Activated T-cell treated with anti-CD3 and anti-CD28 coated beads for 48 hours (primary cell): ENCODE measurements around the gene MAPK11.

Experiments
- DNase-seq: peaks from one replicate; pipeline ENCODE4 v3.0.0-alpha.2; 2020; ENCODE audit warnings: low read depth

MAPK11 gene

DNA sequence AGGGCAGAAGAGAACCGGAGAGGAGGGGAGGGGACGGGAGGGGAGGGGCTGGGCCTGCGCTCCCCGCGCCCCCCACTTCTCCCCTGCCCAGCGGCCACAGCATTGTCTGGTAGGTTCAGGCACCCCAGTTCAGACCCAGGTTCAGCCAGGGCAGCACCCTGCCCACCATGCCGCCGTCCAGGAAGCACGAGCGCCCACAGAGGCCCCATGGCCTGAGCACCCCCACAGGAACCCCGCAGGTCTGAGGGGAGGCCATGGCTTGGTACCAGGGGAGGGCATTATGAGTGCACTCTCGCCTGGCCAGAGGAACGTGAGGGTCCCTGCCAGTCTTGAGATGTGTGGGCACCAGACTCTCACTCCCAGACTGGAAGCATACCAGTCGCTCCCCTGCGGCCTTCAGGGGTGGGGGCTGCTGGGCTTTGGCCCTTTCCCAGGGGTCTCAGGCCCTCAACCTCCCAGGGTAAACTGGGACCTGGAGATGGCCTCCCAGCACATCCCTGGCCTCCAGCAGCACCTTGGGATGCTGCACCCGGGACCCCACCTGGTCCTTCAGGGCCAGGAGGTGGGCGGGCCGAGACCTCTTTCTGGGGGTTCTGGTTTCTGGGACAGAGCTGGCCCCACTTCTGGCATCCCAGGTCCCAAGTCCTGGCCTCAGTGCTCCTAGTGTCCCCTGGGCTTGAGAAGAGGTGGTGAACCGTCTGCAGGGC is 37.9 kb upstream of the MAPK11 start:
- no peak for DNase-seq

DNA sequence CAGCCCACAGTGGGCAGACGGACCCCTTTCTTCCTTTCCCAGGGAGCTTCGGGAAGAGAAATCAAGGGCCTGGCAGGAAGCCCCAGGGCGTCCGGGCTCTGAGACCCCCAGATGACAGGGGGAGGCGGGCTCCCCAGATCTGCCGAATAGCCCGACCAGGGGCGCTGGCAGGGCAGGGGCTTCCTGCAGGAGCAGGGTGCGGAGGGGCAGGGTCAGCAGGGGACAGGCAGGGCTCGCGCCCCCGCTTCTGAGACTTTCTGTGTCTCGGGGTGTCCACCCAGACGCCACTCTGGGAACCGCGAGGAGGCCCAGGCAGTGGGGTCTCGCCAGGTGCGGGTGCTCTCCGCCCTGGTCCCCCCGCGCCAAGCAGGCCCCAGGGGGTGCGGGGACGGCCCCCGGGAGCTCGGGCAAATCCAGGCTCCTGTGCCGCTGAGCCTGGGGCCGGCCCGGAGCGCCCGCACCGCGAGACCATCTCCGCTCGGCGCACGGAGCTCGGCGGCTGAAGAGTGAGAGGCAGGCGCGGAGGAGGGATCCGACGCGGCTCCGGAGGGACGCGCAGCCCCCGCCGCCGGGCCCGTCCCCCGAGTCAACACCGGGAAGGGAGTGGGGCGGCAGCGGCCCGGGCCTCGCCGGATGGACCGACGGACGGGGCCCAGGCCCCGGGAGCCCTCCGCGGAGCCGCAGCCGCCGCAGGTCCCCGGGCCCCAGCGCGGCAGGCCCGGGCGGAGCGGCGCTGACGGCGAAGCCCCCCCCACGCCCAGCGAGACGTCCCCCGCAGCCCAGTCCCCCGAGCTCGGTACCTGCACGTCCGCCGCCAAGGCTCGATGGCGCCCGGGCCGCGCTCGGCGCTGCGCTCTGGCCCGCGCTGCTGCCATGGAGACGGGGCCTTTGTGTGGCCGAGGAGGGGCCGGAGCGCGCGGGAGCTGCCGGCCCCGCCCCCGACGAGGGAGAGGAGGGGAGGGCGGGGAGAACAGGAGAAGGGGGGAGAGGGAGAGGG is 36.9 kb upstream of the MAPK11 start, which contains the start of gene PLXNB2:
Gene PLXNB2 (minus strand): TSS at position 894 of the 997 bp plus-strand sequence. CDS start 17,062 bp downstream, outside the sequence.
- DNase-seq, result peak; percentile 24

DNA sequence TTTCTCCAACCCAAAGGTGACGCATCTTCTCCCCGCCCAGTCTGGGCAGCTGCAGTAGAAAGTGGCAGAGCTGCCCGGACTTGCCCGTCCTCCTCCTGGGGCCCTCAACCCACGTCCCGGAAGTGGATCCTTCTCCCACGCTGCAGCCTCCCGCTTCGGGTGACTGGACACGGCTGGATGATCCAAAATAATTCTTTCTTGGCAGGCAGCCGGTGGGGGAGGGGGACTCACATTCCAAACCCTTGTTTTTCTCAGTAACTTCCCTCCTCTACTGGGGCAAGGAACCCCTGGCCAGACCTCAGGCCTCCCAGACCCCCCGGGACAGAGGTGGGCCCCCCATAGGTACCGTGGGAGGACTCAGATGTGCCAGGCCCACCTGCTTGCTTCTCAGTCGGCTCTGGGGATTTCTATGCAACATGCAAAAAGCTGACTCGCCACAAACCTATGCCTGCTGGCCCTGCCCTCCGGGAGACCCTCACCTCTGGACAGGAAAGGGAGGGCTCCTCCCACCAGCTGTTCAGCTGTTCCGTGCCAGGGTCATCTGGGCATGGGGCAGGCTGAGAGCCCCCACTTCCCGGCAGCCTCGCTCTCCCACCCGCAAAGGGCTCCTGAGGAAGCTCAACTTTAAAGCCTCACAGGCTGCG is 35.9 kb upstream of the MAPK11 start:
- DNase-seq, result no peak

DNA sequence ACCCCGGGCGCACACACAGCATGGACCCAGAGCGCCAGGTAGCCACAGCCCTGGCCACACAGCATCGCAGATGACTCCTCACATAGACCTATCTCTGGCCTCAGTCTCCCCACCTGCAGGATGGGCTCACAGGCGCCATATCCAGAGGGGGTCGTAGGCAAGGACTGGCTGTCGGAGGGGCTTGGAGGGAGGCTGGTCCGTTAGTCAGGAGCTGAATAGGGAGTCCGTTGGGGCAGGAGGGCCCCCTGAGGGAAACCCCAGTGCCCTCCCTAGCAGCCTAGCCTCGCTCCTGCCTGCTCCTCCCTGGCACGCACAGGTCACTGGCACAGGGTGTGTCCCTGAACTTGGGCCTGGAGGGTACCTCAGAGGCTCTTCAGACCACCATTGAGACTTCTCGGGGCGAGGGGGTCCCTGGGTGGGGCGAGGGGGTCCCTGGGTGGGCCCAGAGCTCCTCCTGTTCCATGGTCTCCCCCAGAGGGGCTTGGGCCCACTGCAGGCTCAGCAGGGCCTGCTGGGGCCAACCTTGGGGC is 35.3 kb upstream of the MAPK11 start:
- DNase-seq, result no peak

DNA sequence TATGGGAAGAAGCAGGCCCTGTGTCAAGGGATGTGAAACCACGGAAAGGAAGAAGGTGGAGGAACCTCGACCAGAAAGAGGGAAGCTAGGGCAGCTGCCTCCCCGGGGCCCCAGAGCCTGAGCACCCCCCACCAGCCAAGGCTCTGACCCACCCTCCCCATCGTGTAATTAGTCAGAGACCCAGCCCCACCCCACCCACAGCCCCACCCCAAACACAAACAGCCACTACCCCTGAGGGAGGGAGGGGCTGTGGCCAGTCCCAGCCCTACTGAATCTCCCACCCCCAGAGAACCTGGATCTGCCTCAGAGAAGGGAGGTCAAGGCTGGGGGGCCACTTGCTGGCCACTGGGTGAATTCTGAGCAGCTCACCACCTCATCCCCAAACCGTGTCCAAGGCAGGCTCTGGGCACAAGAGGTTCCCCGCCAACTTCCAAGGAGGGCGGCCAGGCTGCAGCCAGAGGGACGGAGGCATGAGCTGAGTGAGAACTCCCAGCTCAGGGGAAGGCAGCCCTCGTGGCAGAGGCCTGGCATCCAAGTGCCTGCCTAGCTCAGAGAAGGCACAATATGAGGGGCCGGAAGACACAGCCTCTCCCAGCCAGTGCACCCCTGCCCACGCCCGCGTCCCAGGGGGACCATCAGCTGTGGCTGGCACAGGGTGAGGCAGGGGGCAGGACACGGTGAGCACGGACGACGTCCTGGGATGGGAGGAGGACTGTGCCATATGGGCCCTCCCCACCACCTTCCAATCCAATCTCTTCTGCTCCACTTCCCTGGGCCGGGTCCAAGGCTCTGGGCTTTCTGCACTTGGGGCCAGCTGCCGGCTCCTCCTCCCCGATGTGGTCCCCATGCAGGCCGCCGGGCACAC is 34.6 kb upstream of the MAPK11 start:
- no peak for DNase-seq

DNA sequence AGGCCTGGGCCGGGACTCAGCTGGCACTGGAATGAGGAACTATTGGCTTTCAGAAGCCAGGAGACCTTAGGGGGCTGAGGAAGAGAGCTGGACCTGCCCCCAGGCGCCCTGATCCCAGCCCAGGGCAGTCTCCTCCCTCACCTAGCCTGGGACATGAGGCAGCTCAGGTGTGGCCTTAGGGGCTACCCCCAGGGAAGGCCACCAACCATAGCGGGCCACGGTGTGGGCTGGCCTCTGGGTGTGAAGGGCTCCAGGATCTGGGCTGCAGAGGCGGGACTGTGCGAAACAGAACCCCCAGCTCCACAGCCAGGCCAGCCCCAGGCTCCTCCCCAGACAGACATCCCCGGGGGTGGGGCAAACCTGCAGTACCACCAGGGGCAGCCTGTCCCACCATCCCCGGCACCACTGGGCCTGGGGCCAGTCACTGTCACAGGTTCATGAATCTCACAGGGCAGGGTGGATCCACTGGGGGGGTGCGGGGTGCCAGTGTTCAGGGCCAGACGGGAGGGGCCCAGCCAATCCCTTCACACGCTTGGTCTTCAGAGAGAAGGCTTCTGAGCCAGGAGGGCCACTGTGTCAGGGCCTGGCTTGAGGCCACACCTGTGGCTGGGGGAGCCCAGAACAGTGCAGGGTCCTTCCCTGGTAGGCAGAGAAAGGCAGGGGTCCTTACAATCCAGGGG is 33.8 kb upstream of the MAPK11 start:
- DNase-seq, result no peak

DNA sequence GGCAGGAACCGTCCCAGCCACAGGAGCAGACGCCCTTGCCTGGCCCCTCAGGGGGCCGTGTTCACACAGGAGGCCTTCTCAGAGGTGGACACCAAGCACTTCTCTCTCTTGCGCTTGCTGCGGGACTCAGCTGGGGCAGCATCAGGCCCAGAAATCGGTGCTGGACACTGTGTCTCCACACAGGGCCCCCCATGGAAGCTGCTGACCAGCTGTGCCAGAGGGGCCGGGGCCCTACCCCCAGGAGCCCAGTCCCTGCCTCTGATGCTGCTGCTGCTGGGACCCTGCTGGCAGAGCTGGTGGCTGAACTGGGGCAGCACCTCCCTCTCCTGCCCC is 33.3 kb upstream of the MAPK11 start:
- no peak for DNase-seq

DNA sequence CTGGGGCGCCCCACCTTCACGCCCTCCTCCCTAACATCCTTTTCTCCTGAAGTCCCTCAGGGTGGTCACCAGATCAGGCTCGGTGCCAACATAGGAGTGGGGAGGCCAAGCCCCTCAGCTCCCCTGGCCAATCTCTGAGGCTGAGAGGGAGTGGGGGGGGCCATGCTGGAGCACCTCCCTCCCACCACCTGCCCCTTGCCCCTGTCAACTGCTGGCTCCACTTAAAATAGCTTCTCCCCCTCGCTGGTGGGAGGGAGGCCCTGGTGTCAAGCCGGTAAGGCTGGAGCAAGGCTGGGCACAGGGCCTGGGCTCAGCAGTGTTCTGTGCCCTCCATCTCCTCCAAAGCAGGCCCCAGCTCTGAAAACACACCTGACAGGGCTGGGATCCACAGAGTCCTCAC is 32.4 kb upstream of the MAPK11 start:
- DNase-seq, result no peak

DNA sequence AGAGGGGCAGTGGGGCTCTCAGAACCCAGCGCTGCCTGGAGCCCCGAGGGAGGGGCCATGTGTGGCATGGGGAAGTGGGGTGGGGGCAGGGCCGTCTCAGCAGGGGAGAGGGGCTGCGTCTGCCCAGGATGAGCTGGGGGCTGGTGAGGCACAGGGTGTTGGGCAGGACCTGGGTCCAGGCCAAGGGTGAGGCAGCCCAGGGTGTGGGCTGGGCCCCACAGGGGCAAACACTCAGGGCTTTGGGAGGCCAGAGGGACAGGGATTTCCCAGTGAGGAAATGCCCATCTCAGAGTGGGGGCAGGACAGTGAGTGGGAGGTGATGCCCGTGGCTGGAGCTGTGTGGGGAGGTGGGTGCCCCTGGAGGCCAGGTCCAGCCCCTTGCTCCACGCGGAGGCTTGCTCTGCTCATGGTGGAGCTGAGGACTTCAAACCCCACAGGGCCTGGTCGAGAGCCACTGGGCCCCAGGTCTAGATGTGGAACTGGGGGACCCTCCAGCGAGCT is 31.9 kb upstream of the MAPK11 start:
- DNase-seq, result no peak

DNA sequence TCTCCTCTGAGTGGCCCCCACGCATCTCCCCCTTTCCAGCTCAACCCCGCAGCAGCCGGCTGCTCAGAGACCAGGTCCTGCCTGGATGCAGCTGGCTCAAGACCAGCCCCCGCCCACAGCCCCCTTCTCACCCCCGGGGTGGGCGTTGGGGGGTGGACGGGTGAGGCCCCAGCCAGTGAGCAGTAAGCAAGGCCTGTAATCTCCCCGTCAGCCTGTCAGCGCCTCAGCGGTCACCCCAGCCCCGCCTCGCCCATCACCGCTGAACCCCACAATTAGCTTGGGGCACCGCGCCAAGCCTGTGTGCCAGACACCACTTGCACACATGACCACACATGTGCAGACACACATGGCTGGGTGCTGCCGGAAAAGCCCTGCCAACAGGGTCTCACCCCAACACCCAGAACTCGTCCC is 31.4 kb upstream of the MAPK11 start:
- no peak for DNase-seq

DNA sequence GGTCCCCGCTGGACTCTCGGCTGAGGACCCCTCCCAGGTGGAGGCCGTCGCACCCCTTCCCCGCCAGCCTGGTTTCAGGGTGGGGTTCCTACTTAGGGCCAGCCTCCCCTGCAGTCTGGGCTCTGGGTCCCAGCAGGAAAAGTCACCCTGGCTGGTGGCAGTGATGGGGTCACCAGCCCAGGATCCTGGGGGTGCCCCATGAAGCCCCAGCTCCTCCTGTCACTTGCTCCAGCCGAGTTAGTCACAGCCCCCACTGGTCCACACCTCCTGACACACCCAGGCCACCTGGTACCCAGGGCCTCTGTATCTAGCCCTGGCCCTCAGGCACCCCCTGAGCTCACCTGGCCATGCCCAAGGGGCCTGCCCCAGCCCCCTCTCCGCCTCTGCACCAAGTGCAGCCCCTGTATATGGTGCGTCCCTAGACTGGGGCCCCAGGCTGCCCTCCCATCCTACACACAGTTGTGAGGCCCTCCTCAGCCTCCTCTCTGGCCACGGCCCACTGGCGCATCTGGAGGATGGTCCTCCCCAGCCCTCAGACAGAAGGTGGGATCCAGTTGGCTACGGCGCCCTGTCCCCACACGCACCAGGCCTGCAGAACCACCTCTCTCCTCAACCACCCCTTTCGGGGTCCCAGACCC is 30.6 kb upstream of the MAPK11 start:
- no peak for DNase-seq

DNA sequence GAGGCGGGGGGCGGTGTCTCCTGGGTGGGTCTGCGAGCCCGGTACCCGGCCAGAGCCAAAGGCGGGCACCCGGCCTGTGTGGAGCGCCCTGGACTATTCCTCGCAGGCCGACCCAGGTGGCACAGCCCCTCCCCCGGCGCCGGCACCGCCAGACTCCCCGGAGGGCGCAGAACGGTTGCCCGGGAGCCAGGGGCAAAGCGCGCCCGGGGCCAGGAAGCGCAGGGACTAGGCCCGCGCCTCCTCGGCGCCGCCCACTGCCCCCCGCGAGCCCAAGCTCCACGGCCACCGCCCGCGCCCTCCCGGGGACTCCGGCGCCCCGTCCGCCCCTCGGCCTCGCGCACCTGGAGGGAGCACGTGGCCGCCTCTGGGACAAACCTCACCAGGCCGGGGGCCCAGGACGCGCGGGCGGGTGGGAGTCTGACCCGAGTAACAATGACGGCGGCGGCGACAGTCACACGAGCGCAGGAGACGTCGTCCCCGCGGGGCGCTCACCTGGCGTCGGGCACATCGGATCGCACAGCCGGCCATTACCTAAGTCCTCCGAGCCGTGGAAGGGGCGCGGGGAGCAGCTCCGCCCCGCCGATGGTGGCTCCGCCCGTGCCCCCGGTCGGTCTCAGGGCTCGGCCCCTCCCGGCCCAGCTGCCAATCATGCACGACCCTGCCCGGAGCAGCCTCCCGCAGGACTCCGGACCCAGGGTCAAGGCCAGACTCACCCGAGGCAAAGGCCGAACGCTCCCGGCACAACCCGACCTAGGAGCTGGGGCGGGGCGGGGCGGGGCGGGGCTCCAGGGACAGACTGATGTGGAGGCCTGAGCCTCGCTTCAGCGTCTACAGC is 29.8 kb upstream of the MAPK11 start:
- DNase-seq, result no peak

DNA sequence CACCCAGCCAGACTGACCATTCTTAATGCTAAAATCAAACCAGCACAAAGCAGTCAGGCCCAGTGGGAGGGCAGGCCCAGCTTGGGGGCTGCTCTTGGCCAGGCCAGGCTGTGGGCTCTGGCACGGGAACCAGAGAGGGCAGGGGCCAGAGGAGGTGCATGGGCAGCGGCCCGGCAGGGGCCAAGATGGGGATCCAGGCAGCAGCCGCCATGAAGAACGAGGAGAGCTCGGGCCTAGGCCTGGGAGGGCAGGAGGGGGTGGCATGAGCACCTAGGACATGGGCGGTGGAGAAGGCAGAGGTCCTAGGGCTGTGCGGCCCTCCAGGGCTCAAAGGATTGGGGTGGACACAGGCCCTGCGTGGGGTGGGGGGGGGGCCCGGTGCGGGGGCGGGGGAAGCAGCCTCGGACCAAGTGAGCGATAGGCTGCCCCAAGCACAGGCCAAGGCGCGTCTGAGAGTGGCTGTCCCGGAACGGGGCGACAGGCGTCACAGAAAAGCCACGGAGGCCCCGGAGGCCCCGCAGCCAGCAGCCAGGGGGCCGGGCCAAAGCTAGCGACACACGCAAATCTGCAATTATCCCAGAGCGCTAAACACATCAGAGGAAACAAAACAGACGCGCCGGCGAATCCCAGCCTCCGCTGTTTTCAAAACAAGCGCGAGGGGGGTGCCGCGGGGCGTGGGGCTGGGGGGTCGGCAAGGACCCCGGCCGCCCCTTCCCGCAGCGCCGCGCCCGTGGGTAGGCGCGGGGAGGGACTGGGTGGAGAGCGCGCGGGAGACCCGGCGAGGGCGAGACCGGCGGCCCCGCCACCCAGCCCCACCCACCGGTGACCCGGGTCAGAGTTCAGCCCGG is 29.0 kb upstream of the MAPK11 start:
- DNase-seq, result no peak

DNA sequence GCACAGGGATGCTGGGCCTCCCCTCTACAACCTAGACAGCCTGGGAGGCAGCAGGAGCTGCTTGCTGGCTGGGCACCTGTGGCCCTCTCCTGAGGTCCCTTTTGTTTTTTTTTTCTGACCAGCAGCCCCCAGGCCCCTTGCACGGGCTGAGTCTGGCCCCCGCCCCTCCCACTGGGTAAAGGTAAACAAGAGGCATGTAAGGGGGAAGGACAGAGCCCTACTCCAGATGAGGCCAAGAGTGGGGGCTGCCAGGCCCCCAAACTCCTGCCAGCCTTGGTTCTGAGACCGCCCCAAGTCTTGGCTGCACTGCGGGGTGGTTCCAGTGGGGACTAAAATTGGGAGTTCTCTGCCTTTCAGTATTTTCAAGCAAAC is 28.1 kb upstream of the MAPK11 start:
- DNase-seq, result no peak

DNA sequence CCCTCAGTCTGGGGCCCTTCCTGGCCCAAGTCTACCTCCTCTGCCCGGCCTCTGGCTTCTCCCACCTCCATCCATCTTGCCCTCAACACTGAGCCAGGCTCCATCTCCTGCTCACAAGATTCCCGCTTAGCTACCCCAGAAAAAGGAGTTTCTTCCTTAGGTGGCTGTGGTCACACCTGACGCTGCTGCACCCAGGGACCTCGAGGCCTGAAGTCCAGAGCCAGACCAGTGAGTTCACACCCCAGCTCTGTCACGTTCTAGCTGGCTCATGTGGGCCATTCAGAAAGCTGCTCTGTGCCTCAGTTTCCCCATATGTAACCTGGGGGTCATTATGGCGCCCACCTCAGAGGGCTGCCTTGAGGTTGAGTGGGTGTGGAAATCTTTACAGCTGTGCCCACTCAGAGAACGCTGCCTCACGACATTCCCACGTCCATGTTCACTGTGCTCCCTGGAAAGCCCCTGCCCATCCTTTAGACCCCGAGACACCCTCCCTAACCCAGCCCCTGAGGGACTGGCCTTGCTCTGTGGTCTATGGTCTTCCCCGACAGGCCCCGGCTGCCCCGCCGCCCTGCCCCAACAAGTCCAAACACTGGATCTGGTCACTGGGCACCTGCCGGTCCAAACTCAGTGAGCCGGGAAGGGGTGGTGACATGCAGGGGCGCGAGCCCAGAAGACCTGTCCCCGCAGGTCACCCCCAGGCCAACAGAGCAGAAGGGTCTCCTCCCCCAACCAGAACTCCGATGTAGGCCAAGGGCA is 27.5 kb upstream of the MAPK11 start:
- no peak for DNase-seq

DNA sequence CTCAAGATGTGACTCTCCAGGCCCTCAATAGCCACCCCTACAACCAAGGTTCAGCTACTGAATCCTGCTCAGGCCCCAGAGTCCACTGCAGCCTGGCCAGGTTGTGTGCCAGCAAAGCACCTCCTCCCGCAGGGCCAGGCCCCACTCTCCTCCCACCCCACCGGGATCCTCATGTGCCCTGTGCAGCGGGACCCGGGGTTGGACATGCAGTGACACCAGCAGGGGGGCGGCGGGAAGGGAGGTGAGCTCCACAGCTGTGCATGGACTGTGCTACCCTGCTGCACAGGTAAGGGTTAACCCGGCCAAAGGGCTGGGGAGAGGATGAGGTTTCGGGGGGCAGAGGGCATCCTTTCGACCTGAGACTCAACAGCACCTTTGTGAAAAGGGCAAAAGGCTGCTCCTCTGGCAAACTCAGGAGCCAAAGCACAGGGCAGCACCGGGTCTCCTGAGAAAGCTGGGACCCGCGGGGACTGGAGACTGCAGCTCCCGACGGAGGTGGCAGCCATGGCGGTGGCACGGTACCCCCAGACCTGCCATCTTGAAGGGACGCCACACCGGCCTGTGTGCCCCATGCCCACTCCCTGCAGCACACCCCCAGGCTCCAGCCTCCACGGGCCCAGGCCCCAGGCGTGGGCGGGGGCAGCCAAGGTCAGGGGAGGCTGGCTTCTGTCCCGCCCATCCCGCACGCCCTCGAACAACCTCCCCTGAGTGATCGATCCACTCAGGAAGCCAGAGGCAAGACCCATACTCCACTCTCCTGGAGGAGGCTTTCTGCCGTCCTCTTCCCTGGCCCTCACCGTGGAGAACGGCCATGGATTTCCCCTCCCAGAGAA is 26.7 kb upstream of the MAPK11 start:
- DNase-seq, result no peak

DNA sequence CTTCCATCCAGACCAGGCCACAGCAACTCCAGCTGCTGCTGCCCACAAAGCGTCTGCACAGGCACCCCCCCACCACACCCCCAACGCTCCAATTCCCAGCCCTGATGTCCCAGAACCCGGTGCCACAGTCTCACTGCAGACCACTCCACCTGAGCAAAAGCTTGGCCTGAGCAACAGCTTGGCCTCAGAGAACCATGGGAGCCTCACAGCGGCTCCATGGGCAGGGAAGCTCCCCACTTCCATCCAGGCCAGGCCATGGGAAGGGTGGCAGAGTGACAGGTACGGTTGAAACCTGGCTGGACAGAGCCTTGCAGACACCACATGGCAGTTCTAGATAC is 24.1 kb upstream of the MAPK11 start:
- no peak for DNase-seq
